Endometrial microvascular endothelial cells (primary cell): ENCODE measurements around the gene PTPN5. TPM values are rescaled to one million over a fixed set of nuclear protein-coding genes. Genes with fewer than 3 reads are reported as not detected.

Source experiments
- in situ Hi-C: cut with HindIII; loops from 2 replicates; pipeline ENCODE4 v1.10.0; 2017; ENCODE audit warnings: low sequenced_read_pairs, low pct_unique_long_range_greater_than_20kb; ENCODE audit errors: inconsistent ontology term
- total RNA-seq: library from RNA; depleted of rRNA; stranded (reverse); fragments of >200 nt; gene quantifications from one replicate; pipeline ENCODE4 v1.2.3, GENCODE V29; 2015; ENCODE audit errors: inconsistent ontology term

PTPN5 gene
- total RNA-seq, 1 donor from 2014 or later: not detected

DNA sequence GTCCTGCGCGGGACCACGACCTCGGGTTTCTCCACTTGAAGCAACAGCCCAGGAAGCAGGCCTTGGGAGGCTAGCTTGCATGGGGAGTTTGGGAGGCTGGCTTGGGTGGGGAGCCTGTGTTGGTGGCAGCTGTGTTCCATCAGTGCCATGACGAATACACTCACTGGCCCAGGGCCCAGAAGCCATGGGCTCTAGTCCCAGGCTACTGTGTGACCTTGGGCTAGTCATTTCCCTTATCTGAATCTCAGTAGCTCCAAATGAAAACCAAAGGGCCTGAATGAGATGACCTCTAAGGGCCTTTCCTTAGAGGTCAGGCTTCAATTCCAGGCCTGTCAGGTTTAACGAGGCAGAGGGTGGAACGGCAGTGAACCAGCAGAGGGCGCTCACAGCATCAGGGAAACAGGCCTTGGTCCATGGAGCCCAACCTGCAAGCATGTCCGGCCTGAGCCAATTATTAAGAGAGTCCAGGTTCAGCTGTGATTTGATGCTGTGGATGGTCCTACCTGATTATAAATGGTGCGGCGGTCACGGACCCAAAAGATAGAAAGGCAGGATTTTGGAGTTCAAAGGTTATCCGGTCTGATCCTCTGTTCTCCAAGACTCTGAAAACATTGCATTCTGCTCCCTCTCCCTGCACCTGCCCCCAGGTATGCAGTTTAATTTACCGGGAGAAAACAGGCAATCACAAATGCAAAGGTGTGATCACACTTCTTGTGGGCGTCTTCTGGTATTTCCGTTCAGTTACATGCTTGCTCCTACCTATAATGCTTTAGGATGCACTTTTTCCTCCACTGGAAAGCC is 15.9 kb downstream of the PTPN5 start:
- in situ Hi-C loops: no loop called here

- in situ Hi-C loops: no loop called here
Observed at GRCh38 chr11:18774801-18775200, 16.8 kb downstream of the PTPN5 start.

GRCh38 chr11:18773681-18774080 is 17.9 kb downstream of the PTPN5 start:
- in situ Hi-C loops: no loop called here

GRCh38 chr11:18773104-18773503 is 18.5 kb downstream of the PTPN5 start:
- in situ Hi-C loops: no loop called here

DNA sequence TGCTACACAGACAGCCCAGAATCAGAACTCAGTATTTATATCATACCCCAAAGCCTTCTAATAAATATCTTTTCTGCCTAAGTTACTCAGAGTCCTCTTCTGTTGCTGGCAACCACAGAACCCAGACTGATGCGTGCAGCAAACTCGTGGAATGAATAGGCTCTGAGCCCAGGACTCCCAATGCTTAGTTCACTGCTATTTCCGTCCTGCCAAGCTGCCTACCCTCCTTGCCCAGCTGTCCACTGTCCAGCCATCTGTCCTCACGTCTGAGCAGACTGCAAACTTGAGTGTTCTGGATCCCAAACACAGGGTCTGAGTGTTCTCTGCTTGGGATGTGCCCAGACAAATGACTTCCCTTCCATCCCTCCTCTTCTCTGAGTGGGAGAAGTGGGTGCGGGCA is 19.4 kb downstream of the PTPN5 start:
- in situ Hi-C loops: no loop called here

DNA sequence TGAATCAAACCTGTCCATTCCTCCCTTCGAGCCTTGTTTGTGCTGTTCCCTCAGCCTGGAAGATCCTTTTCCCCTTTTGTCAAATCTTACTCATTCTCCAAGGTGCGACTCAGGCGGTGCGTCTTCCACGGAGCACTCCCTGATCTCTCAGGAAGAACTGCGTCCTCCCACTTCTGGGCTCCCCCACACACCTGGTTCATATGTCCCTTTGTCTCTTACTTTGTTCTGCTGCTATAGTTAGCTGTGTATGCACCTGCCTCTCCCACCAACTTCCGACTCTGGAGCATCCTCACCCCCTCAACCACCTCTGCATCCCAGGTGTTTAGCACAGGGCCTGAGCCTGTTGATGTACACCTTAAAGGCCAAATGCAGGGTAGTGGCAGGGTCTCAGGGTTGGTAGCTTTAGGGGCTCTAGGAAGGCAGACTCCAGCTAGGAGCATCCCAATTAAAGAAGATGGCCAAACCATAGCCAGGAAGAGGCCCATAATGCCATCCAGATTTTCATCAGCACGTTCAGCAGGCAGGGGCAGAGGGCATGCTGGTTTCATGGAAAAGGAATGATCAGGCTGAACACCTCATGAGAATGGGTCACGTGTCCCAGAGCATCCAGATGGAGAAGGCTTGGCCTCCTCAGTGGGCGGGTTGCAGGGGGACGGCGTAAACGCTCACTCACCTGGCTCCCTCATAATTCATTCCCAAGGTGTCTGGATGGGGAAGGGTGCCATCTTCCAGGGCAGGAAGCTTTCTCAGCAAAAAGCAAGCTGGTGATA is 20.1 kb downstream of the PTPN5 start:
- in situ Hi-C loops: no loop called here

- in situ Hi-C loops: no loop called here
Observed at GRCh38 chr11:18770479-18771125, 21.0 kb downstream of the PTPN5 start.

- in situ Hi-C loops: no loop called here
Observed at GRCh38 chr11:18769802-18770456, 21.7 kb downstream of the PTPN5 start.

DNA sequence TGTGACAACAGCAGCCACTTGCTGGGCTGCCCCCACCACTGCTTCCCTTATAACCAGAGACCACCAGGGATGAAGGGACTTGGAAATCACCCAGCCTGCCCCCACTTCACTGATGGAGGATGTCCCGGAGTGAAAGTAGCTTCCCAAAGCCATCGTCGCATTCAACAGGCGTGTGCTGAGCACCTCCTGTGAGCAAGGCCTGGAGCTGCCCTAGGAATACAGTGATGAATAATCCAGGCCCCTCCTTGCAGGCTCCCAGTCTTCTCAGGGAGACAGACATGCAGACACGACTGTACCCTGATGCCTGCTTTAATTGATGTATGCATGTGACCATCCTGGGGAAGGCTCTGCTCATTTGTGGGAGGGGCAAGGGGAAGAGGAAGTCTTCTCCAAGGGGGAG is 22.6 kb downstream of the PTPN5 start:
- in situ Hi-C loops: no loop called here

DNA sequence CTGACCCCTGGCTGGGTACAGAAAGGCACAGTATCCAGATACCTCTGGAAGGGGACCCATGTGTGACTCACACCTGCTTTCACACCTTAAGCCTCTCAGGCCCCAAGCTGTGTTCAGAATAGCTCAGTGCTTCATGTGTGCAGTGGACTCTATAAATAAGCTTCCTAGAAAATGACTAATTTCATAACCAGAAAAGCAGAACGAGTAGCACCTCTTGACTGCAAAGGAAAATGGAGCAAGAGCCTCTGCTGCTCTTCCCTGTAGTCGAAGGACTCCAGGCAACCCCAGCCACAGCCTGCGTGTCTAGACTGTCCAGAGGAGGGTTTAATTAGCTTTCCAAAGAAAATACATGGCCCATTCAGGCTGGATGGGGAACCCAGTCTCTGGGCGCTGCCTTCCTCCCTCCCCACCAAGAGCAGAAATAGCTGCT is 23.1 kb downstream of the PTPN5 start:
- in situ Hi-C loops: no loop called here

- in situ Hi-C loops: no loop called here
Observed at GRCh38 chr11:18766015-18766414, 25.6 kb downstream of the PTPN5 start.

DNA sequence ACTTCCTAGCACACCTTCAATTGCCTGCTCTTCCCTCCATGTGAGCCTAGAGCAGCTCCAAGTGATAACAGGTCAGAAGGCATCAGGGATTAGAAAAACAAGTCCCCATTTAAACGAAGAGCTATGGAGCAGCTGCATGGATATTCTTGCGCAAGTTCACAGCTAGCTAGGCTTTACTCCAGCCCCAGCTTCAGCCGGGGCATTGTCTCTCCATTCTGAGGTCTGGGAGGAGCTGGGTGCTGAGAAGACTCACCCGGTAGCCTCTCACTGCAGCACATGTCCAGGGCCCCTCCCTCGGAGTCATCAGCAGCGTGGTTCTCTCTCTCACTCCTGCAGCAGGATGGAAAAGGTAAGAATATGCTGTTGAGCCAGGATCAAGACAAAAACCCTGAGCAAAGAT is 26.0 kb downstream of the PTPN5 start:
- in situ Hi-C loops: no loop called here

DNA sequence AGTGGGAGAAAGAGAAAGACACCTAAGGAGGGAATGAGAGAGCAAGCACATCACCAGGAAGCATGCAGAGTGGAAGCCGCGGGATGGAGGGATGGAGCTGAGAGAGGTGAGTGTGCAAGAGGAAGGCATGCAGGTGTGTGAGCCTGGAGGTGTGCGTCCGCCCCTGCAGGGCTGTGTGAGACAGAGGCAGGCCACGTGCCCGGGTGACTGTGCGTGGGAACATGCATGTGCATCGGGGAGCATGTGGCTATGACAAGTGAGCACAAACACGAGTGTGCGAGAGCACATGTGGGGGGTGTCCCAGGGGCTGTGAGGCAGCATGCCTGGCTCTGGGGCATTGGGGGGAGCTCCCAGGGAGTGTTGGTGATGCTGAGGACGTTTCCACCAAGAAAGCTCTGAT is 29.9 kb downstream of the PTPN5 start:
- in situ Hi-C loops: no loop called here

DNA sequence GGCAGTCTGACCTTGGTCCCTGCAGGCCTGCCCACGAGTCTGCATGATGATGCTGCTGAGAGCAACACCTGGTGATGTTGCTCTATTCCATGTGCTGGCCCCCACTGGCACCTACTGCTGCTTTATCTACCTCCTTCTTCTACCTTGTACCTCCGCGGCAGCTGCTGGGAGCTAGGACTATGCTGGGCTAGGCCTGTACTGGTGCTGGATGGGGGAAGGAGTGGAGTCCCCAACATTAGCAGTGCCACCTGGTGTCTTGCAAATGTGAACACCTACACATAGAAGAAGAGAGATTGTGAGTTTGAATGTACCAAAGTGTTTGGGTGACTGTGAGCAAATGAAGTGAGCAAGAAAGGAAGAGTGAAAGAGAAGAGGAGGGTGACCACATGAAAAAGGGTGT is 30.5 kb downstream of the PTPN5 start:
- in situ Hi-C loops: no loop called here

DNA sequence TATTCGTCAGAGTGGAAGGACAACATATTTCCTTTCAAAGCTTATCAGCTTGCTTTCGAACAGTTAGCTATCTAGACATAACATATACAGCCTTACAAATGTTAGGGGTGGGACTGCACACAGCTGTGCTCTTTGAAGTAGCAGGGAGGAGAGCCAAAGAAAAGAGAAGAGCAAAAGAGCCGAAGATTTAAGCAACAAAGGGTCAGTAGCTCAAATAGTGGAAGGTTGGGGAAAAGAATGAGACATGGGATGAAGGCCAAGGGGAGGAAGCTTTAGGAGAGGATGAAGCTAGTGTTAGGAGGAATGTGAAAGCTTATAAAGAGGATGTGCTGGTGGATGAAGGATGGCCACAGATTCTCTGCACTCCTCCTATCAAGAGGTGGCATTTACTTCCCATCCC is 33.8 kb downstream of the PTPN5 start:
- in situ Hi-C loops: no loop called here

DNA sequence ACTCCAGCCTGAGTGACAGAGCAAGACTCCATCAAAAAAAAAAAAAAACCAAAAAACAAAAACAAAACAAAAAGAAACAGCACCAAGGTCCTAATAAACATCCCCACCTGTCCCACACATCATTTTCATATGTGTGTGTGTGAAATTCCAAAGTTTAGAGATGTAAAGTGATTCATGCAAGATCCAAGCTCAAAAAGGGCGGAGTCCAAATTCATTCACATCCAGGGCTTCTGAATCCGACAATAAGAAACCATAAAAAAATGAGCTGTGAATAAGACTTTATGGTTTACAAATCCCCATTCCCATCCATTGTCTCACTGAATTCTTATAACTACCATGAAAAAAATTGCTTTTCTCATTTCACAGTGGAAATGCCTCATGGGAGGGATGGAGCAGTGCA is 34.7 kb downstream of the PTPN5 start:
- in situ Hi-C loops: no loop called here

DNA sequence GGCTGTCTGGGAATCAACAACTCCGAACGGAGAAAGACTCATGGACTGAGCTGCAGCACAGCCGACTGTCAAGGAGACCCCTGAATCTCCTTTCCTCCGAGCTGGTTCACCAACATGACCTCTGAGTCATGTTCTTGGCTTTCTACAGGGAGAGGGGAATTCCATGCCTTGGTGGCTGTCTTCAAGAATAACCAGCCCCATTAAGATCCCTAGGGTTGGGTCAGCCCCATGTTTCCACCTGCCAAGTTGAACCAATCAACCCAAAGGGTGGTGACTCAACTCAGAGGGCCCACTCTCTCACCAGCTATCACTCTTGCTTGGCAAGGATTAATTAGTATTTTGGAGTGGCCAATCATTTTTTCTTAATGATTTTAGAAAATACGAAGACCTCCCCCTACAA is 37.3 kb downstream of the PTPN5 start:
- in situ Hi-C loops: no loop called here

DNA sequence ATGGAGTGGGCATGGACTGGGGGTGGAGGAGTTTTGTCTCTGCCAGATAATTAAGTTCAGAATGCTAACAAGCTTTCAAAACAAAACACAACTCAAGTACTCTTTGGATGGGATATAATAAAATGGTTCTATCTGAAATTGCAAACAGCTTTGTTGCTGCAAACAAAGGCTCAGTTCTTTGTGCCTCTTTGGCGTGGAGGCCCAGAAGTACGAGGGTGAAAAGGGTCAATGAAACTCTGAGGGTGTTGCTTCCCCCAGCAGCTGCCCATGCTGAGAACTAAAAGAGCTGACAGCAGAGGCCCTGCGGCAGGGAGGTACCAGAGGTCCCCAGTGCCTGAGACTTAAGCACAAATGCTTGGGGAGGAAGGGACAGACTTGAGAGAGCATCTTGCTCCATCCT is 39.1 kb downstream of the PTPN5 start:
- in situ Hi-C loops: no loop called here

DNA sequence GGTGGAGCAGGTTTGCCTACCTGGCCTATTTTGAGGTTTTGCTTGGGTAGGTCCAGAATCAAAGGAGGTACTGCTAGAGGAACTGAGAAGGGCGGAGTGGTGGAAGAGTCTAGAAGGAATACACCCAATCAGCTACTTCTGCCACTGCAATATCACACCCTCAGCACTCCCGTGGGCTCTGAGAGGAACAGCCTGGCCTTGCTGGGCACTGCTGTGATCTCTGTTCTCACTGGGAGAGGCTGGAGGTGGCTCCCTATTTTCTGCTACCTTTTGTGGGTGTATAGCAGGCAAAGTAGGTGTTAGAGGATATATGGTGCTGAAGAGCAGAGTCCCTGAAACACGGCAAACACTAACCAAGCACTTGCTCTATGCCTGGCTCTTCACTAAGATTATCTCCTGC is 40.7 kb downstream of the PTPN5 start:
- in situ Hi-C loops: no loop called here
